ENCODE data around the gene ADPRHL1.
A peak's percentile ranks its signal among the peaks of the same experiment; 100 is the strongest.

The ADPRHL1 gene

GRCh38 chr13:113417008-113417751, 36.1 kb downstream of the ADPRHL1 start:
- DNase-seq (ENCODE audit: low spot score), result no peak

GRCh38 chr13:113415825-113416224, 37.5 kb downstream of the ADPRHL1 start:
- DNase-seq (ENCODE audit: low spot score), result no peak

GRCh38 chr13:113415032-113415431, 38.3 kb downstream of the ADPRHL1 start:
- no peak for DNase-seq (ENCODE audit: low spot score)

- no peak for DNase-seq (ENCODE audit: low spot score)
These were observed 39.0 kb downstream of the ADPRHL1 start for GRCh38 chr13:113414335-113414734.

- DNase-seq (ENCODE audit: low spot score), result peak; percentile 60
These were observed 39.4 kb downstream of the ADPRHL1 start for GRCh38 chr13:113413898-113414282.

- DNase-seq (ENCODE audit: low spot score), result no peak
These were observed 40.0 kb downstream of the ADPRHL1 start for GRCh38 chr13:113413178-113413897.

- DNase-seq (ENCODE audit: low spot score), result no peak
These were observed 40.8 kb downstream of the ADPRHL1 start for GRCh38 chr13:113412440-113412839.

GRCh38 chr13:113411216-113412023, 41.9 kb downstream of the ADPRHL1 start:
- peak; percentile 89 for DNase-seq (ENCODE audit: low spot score)

GRCh38 chr13:113410472-113411201, 42.7 kb downstream of the ADPRHL1 start:
- peak; percentile 83 for DNase-seq (ENCODE audit: low spot score)

GRCh38 chr13:113408562-113408961, 44.7 kb downstream of the ADPRHL1 start:
- DNase-seq (ENCODE audit: low spot score), result no peak

- no peak for DNase-seq (ENCODE audit: low spot score)
These were observed 45.5 kb downstream of the ADPRHL1 start for GRCh38 chr13:113407531-113408393.

GRCh38 chr13:113407103-113407530, 46.2 kb downstream of the ADPRHL1 start:
- no peak for DNase-seq (ENCODE audit: low spot score)

- no peak for DNase-seq (ENCODE audit: low spot score)
These were observed 46.8 kb downstream of the ADPRHL1 start for GRCh38 chr13:113406321-113407102.

GRCh38 chr13:113405481-113406300, 47.6 kb downstream of the ADPRHL1 start:
- DNase-seq (ENCODE audit: low spot score), result no peak

GRCh38 chr13:113404723-113405471, 48.4 kb downstream of the ADPRHL1 start:
- DNase-seq (ENCODE audit: low spot score), result no peak

GRCh38 chr13:113404366-113404722, 48.9 kb downstream of the ADPRHL1 start:
- no peak for DNase-seq (ENCODE audit: low spot score)

- DNase-seq (ENCODE audit: low spot score), result no peak
These were observed 49.8 kb downstream of the ADPRHL1 start for GRCh38 chr13:113403255-113404104.

All from GM03348 (cell line).